Measurements from ENCODE around the gene MAPKAPK2.
A peak's percentile ranks its signal among the peaks of the same experiment; 100 is the strongest.

MAPKAPK2 gene

DNA sequence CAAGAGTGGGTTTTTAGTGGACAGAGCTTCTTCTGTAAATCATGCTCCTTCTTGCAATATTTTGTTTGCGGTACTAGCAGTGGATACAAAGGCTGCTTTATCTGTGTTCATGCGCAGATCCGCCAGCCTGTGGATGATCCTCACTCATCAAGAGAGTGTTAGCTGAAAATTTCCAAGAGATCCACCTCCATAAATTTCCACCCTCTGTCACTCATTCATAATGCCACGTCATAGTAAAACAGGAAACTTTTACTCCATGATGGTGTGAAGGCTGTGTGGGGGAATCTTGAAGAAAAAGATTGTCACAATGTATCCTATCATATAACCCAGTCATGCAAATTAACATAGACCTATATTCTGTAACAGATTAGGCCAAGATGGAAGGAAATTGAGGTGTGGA lies 4.4 kb upstream of the MAPKAPK2 start:
- DNase-seq (ENCODE audit: low read depth): no peak
- TF ChIP-seq, protein P1, sequence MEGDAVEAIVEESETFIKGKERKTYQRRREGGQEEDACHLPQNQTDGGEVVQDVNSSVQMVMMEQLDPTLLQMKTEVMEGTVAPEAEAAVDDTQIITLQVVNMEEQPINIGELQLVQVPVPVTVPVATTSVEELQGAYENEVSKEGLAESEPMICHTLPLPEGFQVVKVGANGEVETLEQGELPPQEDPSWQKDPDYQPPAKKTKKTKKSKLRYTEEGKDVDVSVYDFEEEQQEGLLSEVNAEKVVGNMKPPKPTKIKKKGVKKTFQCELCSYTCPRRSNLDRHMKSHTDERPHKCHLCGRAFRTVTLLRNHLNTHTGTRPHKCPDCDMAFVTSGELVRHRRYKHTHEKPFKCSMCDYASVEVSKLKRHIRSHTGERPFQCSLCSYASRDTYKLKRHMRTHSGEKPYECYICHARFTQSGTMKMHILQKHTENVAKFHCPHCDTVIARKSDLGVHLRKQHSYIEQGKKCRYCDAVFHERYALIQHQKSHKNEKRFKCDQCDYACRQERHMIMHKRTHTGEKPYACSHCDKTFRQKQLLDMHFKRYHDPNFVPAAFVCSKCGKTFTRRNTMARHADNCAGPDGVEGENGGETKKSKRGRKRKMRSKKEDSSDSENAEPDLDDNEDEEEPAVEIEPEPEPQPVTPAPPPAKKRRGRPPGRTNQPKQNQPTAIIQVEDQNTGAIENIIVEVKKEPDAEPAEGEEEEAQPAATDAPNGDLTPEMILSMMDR (IDR thresholded peaks at IDR 0.05; ENCODE audit: control insufficient read depth, insufficient read depth, low read depth, low read length, missing control alignments): no peak
- no peak overlapping the region for H3K4me3 ChIP-seq (ENCODE audit: control insufficient read depth, low read depth, low read length)

DNA sequence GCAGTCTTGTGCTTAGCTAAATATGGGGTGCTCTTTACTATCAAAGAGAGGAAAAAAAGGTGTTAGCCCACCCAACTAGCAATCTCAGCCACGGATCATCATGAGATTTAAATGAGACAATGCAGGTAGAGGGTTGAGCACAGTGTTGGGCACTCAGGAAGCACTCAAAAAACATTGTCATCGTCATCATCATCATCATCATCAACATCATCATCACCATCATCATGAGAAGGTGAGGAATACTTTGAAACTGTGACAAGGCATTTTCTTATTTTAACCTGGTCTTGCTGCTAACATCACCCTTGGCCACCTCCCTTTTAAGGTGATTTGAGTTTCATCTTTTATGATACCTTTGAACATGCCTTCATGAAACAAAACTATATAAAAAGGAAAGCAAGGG lies 3.3 kb upstream of the MAPKAPK2 start:
- TF ChIP-seq, protein P1 (IDR thresholded peaks at IDR 0.05; ENCODE audit: control insufficient read depth, insufficient read depth, low read depth, low read length, missing control alignments): no peak
- H3K4me3 ChIP-seq (ENCODE audit: control insufficient read depth, low read depth, low read length): no peak overlapping the region
- DNase-seq (ENCODE audit: low read depth): no peak

DNA sequence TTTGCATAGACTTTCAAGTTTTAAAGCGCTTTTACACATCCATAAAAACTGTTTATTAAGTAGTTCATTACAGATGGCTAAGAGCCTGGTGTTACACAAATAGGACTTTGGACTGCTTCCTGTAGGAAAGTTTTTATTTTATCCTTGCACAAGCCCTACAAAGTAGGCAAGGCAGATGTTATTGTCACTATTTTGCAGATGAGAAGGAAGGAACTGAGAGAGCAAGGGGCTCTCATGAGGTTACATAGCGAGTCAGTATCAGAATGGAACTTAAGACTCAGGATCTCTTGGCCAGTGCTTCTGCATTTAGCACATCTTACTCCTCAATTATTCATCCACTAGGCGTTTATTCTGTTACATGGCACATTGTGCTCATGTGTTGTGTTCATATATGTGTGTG lies 2.6 kb upstream of the MAPKAPK2 start:
- no peak for DNase-seq (ENCODE audit: low read depth)
- no peak overlapping the region for H3K4me3 ChIP-seq (ENCODE audit: control insufficient read depth, low read depth, low read length)
- TF ChIP-seq, protein P1 (IDR thresholded peaks at IDR 0.05; ENCODE audit: control insufficient read depth, insufficient read depth, low read depth, low read length, missing control alignments): no peak

DNA sequence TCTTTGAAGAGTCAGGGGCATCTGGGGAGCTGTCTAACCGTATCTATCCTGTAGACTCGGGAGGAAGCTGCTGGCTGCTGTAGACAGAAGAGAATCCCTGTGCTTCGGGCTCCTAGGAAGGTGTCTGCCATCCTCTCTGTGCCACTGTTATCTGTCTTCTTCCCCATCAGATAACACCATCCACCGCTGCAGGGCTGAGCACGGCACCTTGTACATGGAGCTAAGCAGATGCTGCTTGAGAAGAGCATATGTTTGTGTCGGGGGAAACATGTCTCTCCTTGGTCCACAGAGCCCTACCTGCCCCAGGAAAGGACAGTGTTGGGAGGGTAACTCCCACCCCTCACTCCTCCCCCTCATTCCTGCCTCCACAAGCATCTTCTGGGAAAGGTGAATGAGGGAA lies 1.4 kb upstream of the MAPKAPK2 start:
- TF ChIP-seq, protein P1 (IDR thresholded peaks at IDR 0.05; ENCODE audit: control insufficient read depth, insufficient read depth, low read depth, low read length, missing control alignments): no peak
- H3K4me3 ChIP-seq (ENCODE audit: control insufficient read depth, low read depth, low read length): no peak overlapping the region
- DNase-seq (ENCODE audit: low read depth): no peak

DNA sequence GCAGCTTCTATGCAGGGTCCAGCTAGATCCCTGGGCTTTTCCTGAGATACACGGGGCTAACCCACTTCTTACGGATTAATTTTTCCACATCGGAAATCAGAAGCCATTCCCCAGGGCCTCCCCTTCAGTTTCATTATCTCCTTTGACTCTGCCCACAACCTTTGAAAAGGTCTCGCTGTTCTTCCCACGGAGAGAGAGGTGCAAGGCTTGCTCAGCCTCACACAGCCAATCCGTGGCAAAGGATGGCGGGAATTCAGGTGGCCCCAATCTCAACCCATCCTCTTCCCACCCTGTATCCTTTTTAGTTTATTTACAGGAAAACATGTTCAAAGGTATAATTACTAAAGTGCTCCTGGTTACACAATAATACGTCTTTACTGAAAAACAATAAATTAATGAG lies 702 bp upstream of the MAPKAPK2 start:
- TF ChIP-seq, protein P1 (IDR thresholded peaks at IDR 0.05; ENCODE audit: control insufficient read depth, insufficient read depth, low read depth, low read length, missing control alignments): no peak
- no peak overlapping the region; the same call in none of the 2 replicates for H3K4me3 ChIP-seq (ENCODE audit: control insufficient read depth, low read depth, low read length)
- DNase-seq (ENCODE audit: low read depth): no peak

DNA sequence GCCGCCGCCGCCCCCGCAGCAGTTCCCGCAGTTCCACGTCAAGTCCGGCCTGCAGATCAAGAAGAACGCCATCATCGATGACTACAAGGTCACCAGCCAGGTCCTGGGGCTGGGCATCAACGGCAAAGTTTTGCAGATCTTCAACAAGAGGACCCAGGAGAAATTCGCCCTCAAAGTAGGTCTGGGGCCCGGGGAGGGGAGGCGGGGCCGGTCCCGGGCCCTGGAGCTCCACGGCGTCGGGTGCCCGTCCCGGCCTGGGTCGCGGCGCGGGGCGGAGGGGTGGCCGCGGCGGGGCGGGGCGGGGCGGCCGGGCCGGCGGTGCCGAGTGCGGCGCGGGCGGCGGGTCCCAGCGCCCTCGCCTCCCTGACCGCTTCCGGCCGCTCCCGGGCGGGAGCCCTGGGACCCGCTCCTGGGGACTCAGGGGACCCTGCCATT lies 646 bp downstream of the MAPKAPK2 start:
- TF ChIP-seq, protein P1 (IDR thresholded peaks at IDR 0.05; ENCODE audit: control insufficient read depth, insufficient read depth, low read depth, low read length, missing control alignments): no peak
- no peak for DNase-seq (ENCODE audit: low read depth)
- peak overlapping the region; percentile 94 for H3K4me3 ChIP-seq (ENCODE audit: control insufficient read depth, low read depth, low read length)

All from AG09309 (cell line).